BLaER1 treated with 17β-estradiol and CSF1 and Interleukin-3, amounts not matched to agents 10 nM and 100 nM (cell line): ENCODE data around the gene ZNF695.

ENCODE experiments used
- H3K27ac ChIP-seq, 11 experiments: shearing (Covaris generic); formaldehyde crosslinking; 2 replicates each; pipeline ENCODE4 v1.8.1; 2022
- H3K27me3 ChIP-seq, 11 experiments: shearing (Covaris generic); formaldehyde crosslinking; 2 replicates each; pipeline ENCODE4 v1.8.1; 2022
- H3K36me3 ChIP-seq, 11 experiments: shearing (Covaris generic); formaldehyde crosslinking; 2 replicates each; pipeline ENCODE4 v1.8.1; 2022
- H3K4me1 ChIP-seq, 10 experiments: shearing (Covaris generic); formaldehyde crosslinking; 2 replicates each; pipeline ENCODE4 v1.8.1; 2022
- H3K4me2 ChIP-seq, 11 experiments: shearing (Covaris generic); formaldehyde crosslinking; 2 replicates each; pipeline ENCODE4 v1.8.1; 2022
- H3K4me3 ChIP-seq, 10 experiments: shearing (Covaris generic); formaldehyde crosslinking; 2 replicates each; pipeline ENCODE4 v1.8.1; 2022
- H3K9ac ChIP-seq, 11 experiments: shearing (Covaris generic); formaldehyde crosslinking; 2 replicates each; pipeline ENCODE4 v1.8.1; 2022
- H3K9me3 ChIP-seq, 11 experiments: shearing (Covaris generic); formaldehyde crosslinking; replicated peaks in 1 of 11; 2 replicates each; pipeline ENCODE4 v1.8.1; 2022
- H4K20me1 ChIP-seq, 11 experiments: shearing (Covaris generic); formaldehyde crosslinking; 2 replicates each; pipeline ENCODE4 v1.8.1; 2022
- Cebpa-rat ChIP-seq, 11 experiments: shearing (Covaris generic); IDR thresholded peaks; 2 replicates each; pipeline ENCODE4 v1.8.1; 2022

The ZNF695 gene

DNA sequence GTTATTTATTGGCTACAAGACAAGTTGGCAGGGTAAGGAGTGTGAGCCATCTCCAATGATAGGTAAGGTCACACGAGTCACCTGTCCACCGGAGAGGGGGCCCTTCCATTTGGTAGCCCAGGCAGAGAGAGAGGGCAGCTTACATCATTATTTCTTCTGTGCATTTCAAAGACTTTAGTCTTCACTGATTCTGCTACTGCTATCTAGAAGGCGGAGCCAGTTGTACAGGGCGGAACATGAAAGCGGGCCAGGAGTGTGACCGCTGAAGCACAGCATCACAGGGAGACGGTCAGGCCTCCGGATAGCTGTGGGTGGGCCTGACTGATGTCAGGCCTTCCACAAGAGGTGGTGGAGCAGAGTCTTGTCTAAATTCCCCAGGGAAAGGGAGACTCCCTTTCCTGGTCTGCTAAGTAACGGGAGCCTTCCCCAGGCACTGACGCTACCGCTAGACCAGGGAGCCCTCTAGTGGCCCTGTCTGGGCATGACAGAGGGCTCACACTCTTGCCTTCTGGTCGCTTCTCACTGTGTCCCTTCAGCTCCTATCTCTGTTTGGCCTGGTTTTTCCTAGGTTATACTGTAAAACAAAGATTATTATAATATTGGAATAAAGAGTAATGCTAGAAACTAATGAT is 36.7 kb downstream of the ZNF695 start:
- Histone ChIP-seq H3K4me3 (peak overlapping the region in 1 of 10 experiments; percentile 31; a peak in 2 of 20 replicates), H3K9me3 (peaks cover 99 to 100% (median 100%) of the 10 kb centered on the region in 11 experiments)

DNA sequence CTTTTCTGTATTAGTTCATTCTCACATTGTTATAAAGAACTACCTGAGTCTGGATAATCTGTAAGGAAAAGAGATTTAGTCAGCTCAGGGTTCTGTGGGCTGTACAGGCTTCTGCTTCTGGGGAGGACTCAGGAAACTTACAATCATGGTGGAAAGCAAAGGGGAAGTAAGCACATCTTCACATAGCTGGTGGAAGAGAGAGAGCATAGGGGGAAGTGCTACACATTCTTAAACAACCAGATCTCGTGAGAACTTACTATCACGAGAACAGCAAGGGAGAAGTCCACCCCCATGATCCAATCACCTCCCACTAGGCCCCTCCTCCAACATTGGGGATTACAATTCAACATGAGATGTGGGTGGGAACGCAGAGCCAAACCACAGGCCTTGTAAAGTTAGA is 38.2 kb downstream of the ZNF695 start:
- no peaks in the 10 kb centered on the region for H4K20me1 ChIP-seq
- H3K4me2 ChIP-seq: no peak overlapping the region
- H3K4me3 ChIP-seq: 0 out of 20 replicates have a peak overlapping the region, but pooled peaks of 1 of the 10 experiments have one; percentile 1
- H3K27me3 ChIP-seq: no peaks in the 10 kb centered on the region
- H3K36me3 ChIP-seq: peaks cover 40 to 99% (median 95%) of the 10 kb centered on the region in 11 experiments
- TF ChIP-seq Cebpa-rat (IDR thresholded peaks at IDR 0.05): no peak
- peaks cover 99 to 100% (median 100%) of the 10 kb centered on the region in 11 experiments for H3K9me3 ChIP-seq
- no peak overlapping the region for H3K27ac ChIP-seq
- H3K4me1 ChIP-seq: no peaks in the 10 kb centered on the region
- no peak overlapping the region for H3K9ac ChIP-seq

More for the DNA sequence above, 36.7 kb downstream of the ZNF695 start:
- Histone ChIP-seq H3K36me3 (peaks cover 50 to 99% (median 95%) of the 10 kb centered on the region in 11 experiments), H4K20me1 (no peaks in the 10 kb centered on the region), H3K9ac (no peak overlapping the region), H3K4me2 (no peak overlapping the region), H3K4me1 (no peaks in the 10 kb centered on the region), H3K27ac (no peak overlapping the region), H3K27me3 (no peaks in the 10 kb centered on the region)
- TF ChIP-seq Cebpa-rat (IDR thresholded peaks at IDR 0.05): no peak

DNA sequence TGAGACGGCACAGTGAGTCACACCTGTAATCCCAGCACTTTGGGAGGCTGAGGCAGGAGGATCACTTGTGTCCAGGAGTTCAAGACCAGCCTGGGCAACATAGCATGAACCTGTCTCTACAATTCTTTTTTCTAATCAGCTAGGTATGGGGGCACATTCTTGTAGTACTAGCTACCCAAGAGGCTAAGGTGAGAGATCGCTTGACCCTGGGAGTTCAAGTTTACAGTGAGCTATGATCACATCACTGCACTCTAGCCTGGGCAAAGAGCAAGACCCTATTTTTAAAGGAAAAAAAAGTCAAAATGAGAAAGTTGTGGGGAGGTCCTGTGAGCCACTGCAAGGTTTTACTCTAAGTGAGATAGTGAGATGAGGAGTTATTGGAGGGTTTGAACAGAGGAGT is 41.4 kb downstream of the ZNF695 start:
- Histone ChIP-seq H3K4me3 (no peak overlapping the region), H4K20me1 (no peaks in the 10 kb centered on the region), H3K36me3 (peaks cover 29 to 93% (median 87%) of the 10 kb centered on the region in 11 experiments), H3K27ac (no peak overlapping the region), H3K27me3 (no peaks in the 10 kb centered on the region), H3K9me3 (peaks cover 88 to 100% (median 96%) of the 10 kb centered on the region in 11 experiments), H3K9ac (no peak overlapping the region), H3K4me1 (peaks cover 8 to 23% (median 18%) of the 10 kb centered on the region in 10 experiments), H3K4me2 (no peak overlapping the region)
- TF ChIP-seq Cebpa-rat (IDR thresholded peaks at IDR 0.05): no peak

DNA sequence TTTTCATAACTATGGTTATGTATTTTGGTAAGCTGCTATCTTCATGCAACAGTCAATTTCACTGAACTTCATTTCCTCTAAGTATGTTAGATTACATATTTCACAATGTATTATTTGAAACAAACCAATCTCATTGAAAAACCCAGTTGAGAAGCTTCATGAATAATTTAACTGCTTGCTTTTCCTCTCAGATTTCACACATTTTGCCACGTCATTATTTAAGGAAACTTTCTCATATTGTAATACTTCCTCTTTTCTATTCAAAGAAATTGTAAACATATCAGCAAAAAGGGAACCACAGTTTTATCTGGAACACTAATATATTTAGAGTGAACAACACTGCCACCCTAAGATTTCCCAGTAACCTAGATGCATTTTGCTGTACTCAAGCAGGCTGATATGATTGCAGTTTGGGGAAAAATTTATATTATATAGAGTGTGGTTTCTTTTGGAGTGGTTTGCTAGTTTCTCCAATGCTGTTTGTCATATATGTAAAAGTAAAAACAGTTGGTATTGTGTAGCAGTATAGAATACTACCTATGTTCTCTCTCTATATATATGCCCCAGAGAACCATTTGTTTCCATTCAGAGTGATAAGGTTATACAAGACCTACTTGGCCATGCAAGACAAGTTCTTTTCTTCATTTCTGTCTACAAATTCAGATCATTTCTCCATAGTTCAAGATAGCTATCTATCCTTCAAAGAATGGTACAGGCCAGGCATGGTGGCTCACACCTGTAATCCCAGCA is 47.7 kb downstream of the ZNF695 start:
- Histone ChIP-seq H3K4me1 (peaks cover 23 to 50% (median 39%) of the 10 kb centered on the region in 10 experiments), H3K9ac (peak overlapping the region; percentile 60 to 80 (median 72)), H3K9me3 (peaks cover 50 to 87% (median 61%) of the 10 kb centered on the region in 11 experiments), H3K4me2 (peak overlapping the region; percentile 56 to 86 (median 71)), H3K4me3 (peak overlapping the region in 3 of 10 experiments; percentile 0 to 22 (median 10); a peak in 1 of 20 replicates), H4K20me1 (no peaks in the 10 kb centered on the region), H3K27ac (peak overlapping the region; percentile 80 to 94 (median 89)), H3K27me3 (no peaks in the 10 kb centered on the region), H3K36me3 (peaks cover 5 to 69% (median 54%) of the 10 kb centered on the region in 11 experiments; a peak in 20 of 22 replicates)
- peak in 1 of 11 experiments; percentile 52; a peak in 1 of 22 replicates for TF ChIP-seq Cebpa-rat (IDR thresholded peaks at IDR 0.05)

DNA sequence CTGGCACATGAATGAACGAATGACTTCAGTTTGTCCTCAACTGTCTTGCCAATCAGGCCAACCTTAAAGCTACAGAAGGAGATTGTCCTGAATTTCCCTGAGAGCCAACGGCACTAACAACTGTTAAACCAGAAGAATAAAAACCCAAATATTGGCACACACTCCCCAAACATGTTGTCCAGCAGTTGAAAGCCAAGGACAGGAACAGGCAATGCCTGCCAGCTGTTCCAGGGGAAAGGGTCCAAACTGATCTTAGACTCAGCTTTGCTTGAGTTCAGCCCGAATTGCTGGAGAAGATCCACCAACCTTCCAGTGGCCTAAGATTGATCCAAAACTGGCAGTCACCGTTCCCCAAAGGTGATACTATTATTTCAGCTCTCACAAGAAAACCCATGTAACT is 53.7 kb downstream of the ZNF695 start:
- Histone ChIP-seq H3K36me3 (peaks cover 0 to 72% (median 43%) of the 10 kb centered on the region in 11 experiments; a peak in 18 of 22 replicates), H3K4me3 (no peak overlapping the region), H3K27ac (no peak overlapping the region), H3K27me3 (no peaks in the 10 kb centered on the region), H3K4me1 (peaks cover 0 to 9% (median 4%) of the 10 kb centered on the region in 10 experiments; a peak in 8 of 20 replicates), H3K4me2 (no peak overlapping the region), H3K9me3 (peaks cover 23 to 74% (median 47%) of the 10 kb centered on the region in 11 experiments), H4K20me1 (no peaks in the 10 kb centered on the region), H3K9ac (no peak overlapping the region)
- no peak for TF ChIP-seq Cebpa-rat (IDR thresholded peaks at IDR 0.05)

DNA sequence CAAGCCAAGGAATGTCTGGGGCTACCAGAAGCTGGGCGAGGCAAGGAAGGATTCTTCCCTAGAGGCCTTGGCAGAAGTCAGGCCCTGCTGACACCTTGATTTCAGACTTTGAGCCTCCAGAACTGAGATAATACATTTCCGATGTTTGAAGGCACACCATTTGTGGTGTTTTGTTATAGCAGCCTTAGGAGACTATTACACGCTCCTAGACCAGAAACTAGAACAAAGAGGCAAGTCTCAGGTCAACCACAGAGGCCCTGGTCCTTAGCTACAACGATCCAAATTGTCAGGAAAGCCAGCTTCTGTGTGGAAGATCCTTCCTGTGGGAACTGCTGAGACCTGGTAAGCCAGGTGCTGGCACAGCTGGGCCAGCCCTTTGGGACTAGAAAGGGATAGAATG is 56.4 kb downstream of the ZNF695 start:
- no peak for TF ChIP-seq Cebpa-rat (IDR thresholded peaks at IDR 0.05)
- H3K27me3 ChIP-seq: no peaks in the 10 kb centered on the region
- H3K4me1 ChIP-seq: peaks cover 0 to 6% (median 0%) of the 10 kb centered on the region in 10 experiments; a peak in 2 of 20 replicates
- peaks cover 0 to 48% (median 19%) of the 10 kb centered on the region in 11 experiments; a peak in 15 of 22 replicates for H3K36me3 ChIP-seq
- H3K27ac ChIP-seq: no peak overlapping the region
- H3K9ac ChIP-seq: no peak overlapping the region
- no peak overlapping the region for H3K4me3 ChIP-seq
- no peaks in the 10 kb centered on the region for H4K20me1 ChIP-seq
- H3K4me2 ChIP-seq: no peak overlapping the region
- peaks cover 3 to 47% (median 24%) of the 10 kb centered on the region in 11 experiments; a peak in 16 of 22 replicates for H3K9me3 ChIP-seq

DNA sequence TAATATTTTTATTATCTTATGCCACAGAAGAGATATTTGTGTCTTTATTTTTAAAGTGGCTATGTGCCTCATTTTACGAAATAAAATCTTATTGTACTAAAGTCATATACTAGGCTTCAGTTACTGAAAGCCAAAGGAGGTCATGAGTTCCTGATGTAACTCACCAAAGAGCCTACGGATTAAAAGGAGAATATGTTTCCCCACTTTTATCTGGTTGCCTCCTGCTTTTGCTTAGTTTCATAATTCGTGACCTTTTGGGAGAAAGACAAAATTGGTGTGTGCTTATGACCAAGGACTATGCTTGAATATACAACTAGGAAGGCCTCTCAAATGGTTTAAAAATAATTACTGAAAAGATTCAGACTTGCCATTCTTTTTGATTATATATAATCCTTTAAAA is 57.9 kb downstream of the ZNF695 start:
- H3K4me3 ChIP-seq: no peak overlapping the region
- H3K4me2 ChIP-seq: no peak overlapping the region
- H3K27ac ChIP-seq: no peak overlapping the region
- H3K36me3 ChIP-seq: peaks cover 0 to 48% (median 20%) of the 10 kb centered on the region in 11 experiments; a peak in 13 of 22 replicates
- peaks cover 0 to 33% (median 17%) of the 10 kb centered on the region in 11 experiments; a peak in 14 of 22 replicates for H3K9me3 ChIP-seq
- H4K20me1 ChIP-seq: no peaks in the 10 kb centered on the region
- H3K9ac ChIP-seq: no peak overlapping the region
- no peaks in the 10 kb centered on the region for H3K27me3 ChIP-seq
- H3K4me1 ChIP-seq: peaks cover 0 to 6% (median 0%) of the 10 kb centered on the region in 10 experiments; a peak in 2 of 20 replicates
- TF ChIP-seq Cebpa-rat (IDR thresholded peaks at IDR 0.05): no peak

DNA sequence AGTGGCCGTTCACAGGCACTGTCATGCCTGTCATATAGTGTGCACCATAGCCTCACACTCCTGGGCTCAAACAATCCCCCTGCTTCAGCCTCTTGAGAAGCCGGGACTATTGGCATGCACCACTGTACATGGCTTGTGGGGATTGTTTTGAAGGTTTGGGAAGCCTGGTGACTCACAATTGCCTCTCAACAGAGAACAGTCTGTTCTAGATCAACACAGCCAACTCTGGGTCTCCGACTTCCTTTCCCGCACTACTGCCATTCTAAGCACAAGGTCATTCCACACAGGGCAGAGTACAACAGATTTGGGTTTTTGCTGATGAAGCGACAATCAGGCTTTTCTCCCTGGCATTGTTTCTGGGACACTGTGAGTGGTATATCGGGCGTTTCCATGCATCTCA is 60.6 kb downstream of the ZNF695 start:
- Histone ChIP-seq H3K9ac (no peak overlapping the region), H3K27ac (no peak overlapping the region), H3K4me1 (peaks cover 0 to 6% (median 0%) of the 10 kb centered on the region in 10 experiments; a peak in 2 of 20 replicates), H3K4me2 (no peak overlapping the region), H3K27me3 (no peaks in the 10 kb centered on the region), H3K9me3 (peaks cover 0 to 12% (median 0%) of the 10 kb centered on the region in 11 experiments; a peak in 3 of 22 replicates), H4K20me1 (no peaks in the 10 kb centered on the region), H3K4me3 (no peak overlapping the region), H3K36me3 (peaks cover 0 to 53% (median 26%) of the 10 kb centered on the region in 11 experiments; a peak in 15 of 22 replicates)
- no peak for TF ChIP-seq Cebpa-rat (IDR thresholded peaks at IDR 0.05)

DNA sequence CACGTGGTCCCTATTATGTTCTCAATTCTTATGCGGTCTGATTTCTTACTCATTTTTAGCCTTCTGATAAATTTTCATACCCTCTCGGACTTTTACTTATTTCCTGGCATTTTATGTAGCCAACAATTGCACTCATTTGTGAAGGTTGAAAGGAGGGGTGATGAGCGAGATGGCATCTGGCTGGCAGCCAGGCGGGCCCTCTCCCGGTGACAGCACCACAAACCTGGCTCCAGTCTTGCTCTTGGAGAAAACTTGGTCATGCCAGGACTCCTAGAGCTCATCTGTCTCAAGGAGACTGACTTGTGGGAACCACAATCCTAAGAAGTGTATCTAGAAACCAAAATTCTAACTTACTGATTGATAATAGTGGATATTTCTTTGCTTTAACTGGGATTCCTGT is 61.5 kb downstream of the ZNF695 start:
- H3K27ac ChIP-seq: no peak overlapping the region
- no peak for TF ChIP-seq Cebpa-rat (IDR thresholded peaks at IDR 0.05)

More for the DNA sequence above, 61.5 kb downstream of the ZNF695 start:
- Histone ChIP-seq H3K4me2 (no peak overlapping the region), H3K4me3 (no peak overlapping the region), H3K9ac (no peak overlapping the region), H3K36me3 (peaks cover 0 to 44% (median 26%) of the 10 kb centered on the region in 11 experiments; a peak in 15 of 22 replicates), H3K4me1 (peaks cover 0 to 6% (median 0%) of the 10 kb centered on the region in 10 experiments; a peak in 2 of 20 replicates), H4K20me1 (no peaks in the 10 kb centered on the region), H3K27me3 (no peaks in the 10 kb centered on the region), H3K9me3 (peaks cover 0 to 15% (median under 1%) of the 10 kb centered on the region in 11 experiments; a peak in 4 of 22 replicates)
